Measurements from ENCODE around the gene CCL18.

DNA sequence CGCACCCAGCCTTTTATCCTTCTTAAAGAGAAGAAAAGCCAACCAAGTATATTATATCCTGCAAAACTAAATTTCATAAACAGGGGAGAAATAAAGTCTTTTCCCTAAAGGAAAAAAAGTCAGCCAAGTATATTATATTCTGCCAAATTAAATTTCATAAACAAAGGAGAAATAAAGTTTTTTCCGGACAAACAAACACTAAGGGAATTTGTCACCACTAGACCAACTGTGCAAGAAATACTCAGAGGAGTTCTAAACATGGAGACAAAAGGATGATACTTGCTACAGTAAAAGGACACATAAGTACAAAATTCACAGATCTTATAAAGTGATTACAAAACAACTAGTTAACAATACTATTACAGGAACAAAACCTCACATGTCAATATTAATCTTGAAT is 14.4 kb upstream of the CCL18 start:
- TF ChIP-seq, protein P1, sequence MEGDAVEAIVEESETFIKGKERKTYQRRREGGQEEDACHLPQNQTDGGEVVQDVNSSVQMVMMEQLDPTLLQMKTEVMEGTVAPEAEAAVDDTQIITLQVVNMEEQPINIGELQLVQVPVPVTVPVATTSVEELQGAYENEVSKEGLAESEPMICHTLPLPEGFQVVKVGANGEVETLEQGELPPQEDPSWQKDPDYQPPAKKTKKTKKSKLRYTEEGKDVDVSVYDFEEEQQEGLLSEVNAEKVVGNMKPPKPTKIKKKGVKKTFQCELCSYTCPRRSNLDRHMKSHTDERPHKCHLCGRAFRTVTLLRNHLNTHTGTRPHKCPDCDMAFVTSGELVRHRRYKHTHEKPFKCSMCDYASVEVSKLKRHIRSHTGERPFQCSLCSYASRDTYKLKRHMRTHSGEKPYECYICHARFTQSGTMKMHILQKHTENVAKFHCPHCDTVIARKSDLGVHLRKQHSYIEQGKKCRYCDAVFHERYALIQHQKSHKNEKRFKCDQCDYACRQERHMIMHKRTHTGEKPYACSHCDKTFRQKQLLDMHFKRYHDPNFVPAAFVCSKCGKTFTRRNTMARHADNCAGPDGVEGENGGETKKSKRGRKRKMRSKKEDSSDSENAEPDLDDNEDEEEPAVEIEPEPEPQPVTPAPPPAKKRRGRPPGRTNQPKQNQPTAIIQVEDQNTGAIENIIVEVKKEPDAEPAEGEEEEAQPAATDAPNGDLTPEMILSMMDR (IDR thresholded peaks at IDR 0.05; ENCODE audit: low read depth, low read length, poor library complexity, severe bottlenecking): no peak
- TF ChIP-seq EZH2phosphoT487 (IDR thresholded peaks at IDR 0.05; ENCODE audit: borderline replicate concordance, low read length): no peak

All from DOHH2 (cell line).